Mesodermal cell (in vitro differentiated cells): ENCODE results near the gene LUM.

ENCODE experiments used
- H3K27ac ChIP-seq: 2 replicates; pipeline ENCODE4 v1.7.0; 2013; ENCODE audit warnings: mild to moderate bottlenecking, low read depth, low read length, moderate library complexity; ENCODE audit not compliant: severe bottlenecking
- H3K36me3 ChIP-seq: 2 replicates; pipeline ENCODE4 v1.7.1; 2013; ENCODE audit warnings: mild to moderate bottlenecking, low read length, moderate library complexity; ENCODE audit not compliant: control insufficient read depth, insufficient read depth
- H3K4me1 ChIP-seq: one replicate; pipeline ENCODE4 v1.7.1; 2013; ENCODE audit warnings: mild to moderate bottlenecking, low read length; ENCODE audit not compliant: insufficient read depth, control insufficient read depth, poor library complexity, severe bottlenecking
- H3K4me3 ChIP-seq: 2 replicates; pipeline ENCODE4 v1.7.0; 2013; ENCODE audit warnings: low read length, control low read depth, mild to moderate bottlenecking; ENCODE audit not compliant: insufficient read depth, poor library complexity, severe bottlenecking; ENCODE audit errors: extremely low read depth
- H3K9me3 ChIP-seq: 2 replicates; pipeline ENCODE4 v1.7.1; 2013; ENCODE audit warnings: mild to moderate bottlenecking, low read length, moderate library complexity; ENCODE audit not compliant: control insufficient read depth
- WGBS, 2 experiments: methylation state at CpG; one replicate each; pipeline ENCODE4 v1.1.5; 2013; ENCODE audit warnings: missing lambda C conversion rate in 2 of 2; ENCODE audit not compliant: insufficient coverage in 2 of 2; 5-methylcytosine and 5-hydroxymethylcytosine counted together

LUM gene

DNA sequence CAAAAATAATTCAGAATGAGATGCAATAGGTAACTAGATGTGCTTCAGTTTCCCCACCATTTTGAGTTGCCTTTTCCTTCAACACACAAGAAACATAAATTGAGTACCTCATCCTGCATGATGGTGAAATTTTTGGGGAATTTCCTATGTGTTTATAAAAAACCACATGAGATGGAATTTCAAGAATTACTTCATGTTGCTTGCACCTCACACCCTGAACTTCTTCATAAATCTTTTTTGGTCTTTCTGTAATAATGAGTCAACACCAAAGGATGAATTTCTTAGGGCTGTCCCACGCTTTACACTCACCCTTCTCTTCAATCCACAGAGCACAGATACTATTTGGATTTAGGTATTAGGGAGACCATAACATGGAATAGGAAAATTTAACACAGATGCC lies 22.6 kb upstream of the LUM start:
- no CpG with 5 or more reads among the region's 1 CpG for WGBS, 2 experiments
- no peaks in the 10 kb centered on the region for H3K36me3 ChIP-seq
- H3K4me3 ChIP-seq: no peak overlapping the region
- peaks cover 10% of the 10 kb centered on the region for H3K4me1 ChIP-seq
- H3K27ac ChIP-seq: no peak overlapping the region
- H3K9me3 ChIP-seq: no peaks in the 10 kb centered on the region

DNA sequence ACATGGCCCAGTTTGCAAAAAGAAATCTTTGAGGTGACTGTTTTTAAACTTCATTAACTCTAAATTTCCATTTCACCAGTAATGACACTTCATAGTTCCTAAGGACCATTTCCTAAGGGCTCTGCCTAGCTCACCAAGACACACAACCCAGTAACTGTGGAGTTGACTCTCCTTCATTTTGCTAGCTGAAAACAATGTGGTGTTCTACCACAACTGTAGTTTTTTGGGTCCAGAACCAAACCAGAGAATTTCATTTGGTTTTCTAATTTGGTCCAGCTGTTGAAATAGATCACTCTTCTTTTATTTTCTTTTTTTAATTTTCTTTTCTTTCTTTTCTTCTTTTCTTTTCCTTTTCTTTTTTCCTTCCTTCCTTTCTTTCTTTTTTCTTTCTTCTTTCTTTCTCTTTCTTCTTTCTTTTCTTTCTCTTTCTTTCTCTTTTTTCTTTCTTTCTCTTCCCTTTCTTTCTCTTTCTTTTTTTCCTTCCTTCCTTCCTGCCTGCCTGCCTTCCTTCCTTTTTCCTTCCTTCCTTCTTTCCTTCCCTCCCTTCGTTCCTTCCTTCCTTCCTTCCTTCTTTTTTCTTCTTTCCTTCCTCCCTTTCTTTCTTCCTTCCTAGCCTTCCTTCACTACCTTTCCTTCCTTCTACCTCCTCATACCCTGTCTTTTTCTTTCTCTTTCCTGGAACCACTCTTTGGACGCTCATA lies 18.5 kb upstream of the LUM start:
- no peak overlapping the region for H3K27ac ChIP-seq
- H3K9me3 ChIP-seq: no peaks in the 10 kb centered on the region
- H3K36me3 ChIP-seq: no peaks in the 10 kb centered on the region
- no peak overlapping the region for H3K4me3 ChIP-seq
- no peaks in the 10 kb centered on the region for H3K4me1 ChIP-seq
- 71 to 100% methylated on average over 1 of the region's 2 CpGs for WGBS, 2 experiments

DNA sequence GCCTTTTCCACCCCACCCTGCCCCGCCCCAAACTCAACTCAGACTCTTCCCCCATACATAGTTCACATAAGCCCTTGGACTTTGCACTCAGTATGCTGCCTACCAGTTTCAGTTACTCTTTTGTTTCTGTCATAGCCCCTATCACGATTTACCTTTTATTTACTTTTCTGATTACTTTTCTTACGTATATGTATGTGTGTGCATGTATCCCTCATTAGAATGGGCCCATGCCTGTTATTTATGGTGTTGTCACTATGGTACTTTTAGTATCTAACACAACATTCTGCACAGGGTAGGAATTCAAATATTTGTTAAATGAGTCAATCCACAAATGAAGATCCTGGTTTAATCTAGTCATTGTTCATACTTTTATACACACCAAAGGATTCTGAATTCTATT lies 16.5 kb upstream of the LUM start:
- H3K27ac ChIP-seq: no peak overlapping the region
- no CpG with 5 or more reads among the region's 3 CpGs for WGBS, 2 experiments
- no peaks in the 10 kb centered on the region for H3K36me3 ChIP-seq
- H3K9me3 ChIP-seq: no peaks in the 10 kb centered on the region
- H3K4me1 ChIP-seq: no peaks in the 10 kb centered on the region
- H3K4me3 ChIP-seq: no peak overlapping the region

DNA sequence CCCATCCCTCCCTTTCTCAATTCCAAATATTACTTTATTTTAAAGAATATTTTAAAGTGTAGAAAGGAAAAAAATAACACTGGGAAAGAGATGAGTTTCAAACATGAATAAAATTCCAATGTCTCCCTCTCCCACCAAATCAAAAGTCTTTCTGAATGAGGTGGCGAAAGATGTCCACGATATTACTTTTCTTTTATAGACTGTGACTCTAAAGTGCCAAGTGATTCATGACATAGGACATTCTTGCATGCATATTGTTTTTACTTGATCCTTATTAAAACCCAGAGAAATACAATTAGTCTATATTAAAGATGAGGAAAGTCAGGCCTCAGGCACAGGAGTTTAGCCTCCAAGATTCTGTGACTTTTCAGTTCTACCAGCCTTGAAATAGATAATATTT lies 16.0 kb upstream of the LUM start:
- Histone ChIP-seq H3K9me3 (no peaks in the 10 kb centered on the region), H3K27ac (no peak overlapping the region), H3K36me3 (no peaks in the 10 kb centered on the region), H3K4me3 (no peak overlapping the region), H3K4me1 (no peaks in the 10 kb centered on the region)
- no CpG with 5 or more reads among the region's 2 CpGs for WGBS, 2 experiments

DNA sequence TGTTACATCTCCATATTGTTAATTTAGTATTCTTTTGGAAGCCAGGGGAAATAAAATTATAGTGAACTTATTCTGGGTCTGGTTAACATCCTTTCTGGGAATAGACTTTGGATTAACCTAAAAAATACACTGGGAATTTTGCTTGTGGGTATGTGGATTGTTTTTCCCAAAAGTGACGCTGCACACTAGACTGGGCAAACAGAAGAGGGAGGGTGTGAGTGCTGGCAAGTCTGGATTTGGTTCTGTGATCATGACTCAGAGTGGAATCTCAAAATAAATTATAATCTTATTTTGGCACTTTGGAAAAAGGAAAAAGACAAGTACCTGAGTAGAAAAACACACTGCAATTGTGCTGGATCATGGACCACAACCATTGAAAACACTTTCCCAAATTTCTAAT lies 15.2 kb upstream of the LUM start:
- WGBS, 2 experiments: 100% methylated on average over 1 of the region's 1 CpG
- H3K27ac ChIP-seq: no peak overlapping the region

DNA sequence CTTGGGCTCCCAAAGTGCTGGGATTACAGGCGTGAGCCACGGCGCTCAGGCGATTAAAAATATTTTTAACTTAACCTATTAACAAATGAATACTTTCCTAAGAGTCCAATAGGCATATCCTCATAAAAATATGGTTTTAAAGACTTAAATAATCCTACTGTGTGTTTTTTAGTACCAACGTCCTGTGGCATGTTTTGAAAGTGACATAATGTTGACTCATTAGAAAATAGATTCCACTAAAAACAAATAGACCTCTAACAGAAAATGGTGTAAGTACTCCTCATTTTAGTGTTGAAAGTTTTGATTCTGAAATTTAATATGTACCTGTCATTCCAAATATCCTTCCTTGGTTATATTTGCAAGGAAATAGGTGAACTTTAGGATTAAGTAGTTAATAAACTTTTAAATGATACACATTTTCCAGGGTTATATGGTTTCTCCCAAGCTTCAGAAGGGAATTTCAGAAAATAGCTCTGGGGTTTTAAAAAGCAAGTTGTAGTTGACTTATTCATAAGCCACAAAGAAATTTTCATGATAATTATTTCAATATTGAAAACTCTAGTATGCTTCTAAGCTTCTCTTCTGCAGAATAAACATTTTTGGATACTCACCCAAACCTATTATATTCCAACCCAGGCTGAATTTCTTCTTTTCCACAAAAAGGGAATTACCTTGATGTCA lies 12.1 kb upstream of the LUM start:
- Histone ChIP-seq H3K27ac (no peak overlapping the region), H3K4me3 (no peak overlapping the region), H3K36me3 (no peaks in the 10 kb centered on the region), H3K9me3 (no peaks in the 10 kb centered on the region), H3K4me1 (no peaks in the 10 kb centered on the region)
- WGBS, 2 experiments: 83 to 91% methylated on average over 1 to 4 of the region's 5 CpGs

More for the DNA sequence above, 15.2 kb upstream of the LUM start:
- Histone ChIP-seq H3K4me3 (no peak overlapping the region), H3K36me3 (no peaks in the 10 kb centered on the region), H3K9me3 (no peaks in the 10 kb centered on the region), H3K4me1 (no peaks in the 10 kb centered on the region)

DNA sequence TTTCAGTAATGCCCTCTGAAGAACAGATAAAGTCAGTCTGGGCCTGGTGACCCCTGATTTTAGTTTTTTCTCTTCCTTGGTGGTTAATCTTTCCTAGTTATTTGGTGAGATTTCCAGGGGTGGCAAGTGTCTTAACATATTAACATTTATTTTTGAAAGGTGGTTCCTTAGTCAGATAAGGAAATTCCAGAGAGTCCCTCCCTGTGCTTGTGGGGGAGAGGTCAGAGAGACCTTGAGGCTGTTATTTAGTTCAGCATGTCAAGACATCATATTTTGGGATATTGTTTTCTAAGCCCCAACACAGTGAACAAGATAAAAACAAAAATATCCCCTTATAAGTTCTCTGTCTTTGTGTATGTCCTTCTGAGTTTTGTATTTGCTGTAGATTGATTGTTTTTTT lies 9.5 kb upstream of the LUM start:
- H3K36me3 ChIP-seq: no peaks in the 10 kb centered on the region
- H3K4me3 ChIP-seq: no peak overlapping the region
- no peak overlapping the region for H3K27ac ChIP-seq

DNA sequence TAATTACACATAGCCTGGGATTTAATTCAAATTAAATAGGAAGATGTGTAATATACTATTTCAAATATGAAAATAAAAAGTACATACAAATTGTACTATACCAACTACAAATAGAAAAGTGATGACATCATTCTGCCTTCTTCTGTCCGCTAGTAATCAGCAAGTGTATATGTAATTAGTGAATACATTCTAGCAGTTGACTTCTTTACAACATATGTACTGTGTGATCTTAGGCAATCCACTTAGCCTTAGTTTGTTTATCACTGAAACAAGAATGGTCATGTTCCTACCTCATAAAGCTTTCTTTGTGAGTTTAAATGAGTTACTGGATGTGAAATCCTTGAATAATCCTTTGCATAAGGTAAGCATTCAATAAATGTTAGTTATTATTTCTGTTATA lies 7.8 kb upstream of the LUM start:
- H3K36me3 ChIP-seq: no peaks in the 10 kb centered on the region
- H3K4me3 ChIP-seq: no peak overlapping the region
- H3K9me3 ChIP-seq: no peaks in the 10 kb centered on the region
- no peaks in the 10 kb centered on the region for H3K4me1 ChIP-seq
- no CpG with 5 or more reads among the region's 1 CpG for WGBS, 2 experiments
- no peak overlapping the region for H3K27ac ChIP-seq

More for the DNA sequence above, 9.5 kb upstream of the LUM start:
- Histone ChIP-seq H3K4me1 (no peaks in the 10 kb centered on the region), H3K9me3 (no peaks in the 10 kb centered on the region)

DNA sequence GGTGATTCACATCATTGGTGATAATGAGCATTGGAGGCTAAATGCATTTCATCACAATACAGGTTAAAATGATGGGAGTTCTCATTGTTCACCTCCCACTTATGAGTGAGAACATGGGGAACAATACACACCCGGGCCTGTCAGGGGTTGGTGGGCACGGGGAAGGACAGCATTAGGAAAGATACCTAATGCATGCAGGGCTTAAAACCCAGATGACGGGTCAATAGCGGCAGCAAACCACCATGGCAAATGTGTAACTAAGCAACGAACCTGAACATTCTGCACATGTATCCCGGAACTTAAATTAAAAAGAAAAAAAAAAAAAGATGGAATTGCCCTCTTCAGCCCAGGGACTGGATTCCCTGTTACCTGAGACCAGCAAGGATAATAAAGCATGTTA lies 2.3 kb upstream of the LUM start:
- H3K36me3 ChIP-seq: no peaks in the 10 kb centered on the region
- peaks cover 3% of the 10 kb centered on the region for H3K4me1 ChIP-seq
- H3K9me3 ChIP-seq: no peaks in the 10 kb centered on the region
- WGBS, 2 experiments: 91 to 92% methylated on average over 3 to 5 of the region's 6 CpGs
- H3K4me3 ChIP-seq: no peak overlapping the region
- H3K27ac ChIP-seq: no peak overlapping the region

DNA sequence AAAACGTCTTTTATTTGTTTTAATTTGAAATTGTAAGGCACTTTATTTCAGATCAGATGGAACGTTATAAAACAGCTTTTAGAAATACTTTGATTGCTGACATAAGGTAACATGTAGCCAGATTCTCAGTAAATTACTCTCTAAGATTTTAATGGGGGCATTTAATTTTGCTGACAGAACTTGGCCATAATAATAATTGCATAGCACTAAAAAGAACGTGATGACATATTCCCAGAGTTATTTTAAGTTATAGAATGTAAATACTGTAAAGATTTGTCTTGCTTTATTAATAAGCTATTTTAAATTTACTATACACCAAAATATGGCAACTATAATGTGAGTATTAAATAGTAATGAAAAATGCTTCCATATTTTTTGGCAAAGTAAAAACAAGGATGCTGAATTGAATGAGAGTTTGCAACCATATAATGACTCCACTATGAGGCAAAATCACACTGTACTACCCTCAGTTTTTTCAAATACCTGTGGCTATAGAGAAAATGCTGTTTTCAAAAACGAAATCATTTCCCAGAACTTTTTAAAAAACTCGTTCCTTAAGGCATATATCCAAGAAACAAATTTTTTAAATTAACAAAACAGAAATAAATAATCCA lies 876 bp downstream of the LUM start:
- Histone ChIP-seq H3K4me3 (peak overlapping the region; percentile 22), H3K36me3 (no peaks in the 10 kb centered on the region), H3K4me1 (peaks cover 3% of the 10 kb centered on the region), H3K9me3 (no peaks in the 10 kb centered on the region), H3K27ac (no peak overlapping the region)
- WGBS, 2 experiments: 54 to 80% methylated on average over 1 to 3 of the region's 5 CpGs
